Measurements from ENCODE around the gene TRABD.

The TRABD gene

GRCh38 chr22:50186761-50187523 is 1.2 kb downstream of the TRABD start:
- H4K91ac ChIP-seq (ENCODE audit: low read length) = peak overlapping the region; percentile 58
- peaks cover 4 to 13% of the 10 kb centered on the region in 2 experiments for H3K36me3 ChIP-seq (ENCODE audit: control insufficient read depth in 1 of 2, insufficient read depth in 2 of 2, low read depth in 1 of 2, low read length in 2 of 2)
- peaks cover 16% of the 10 kb centered on the region for H3K79me1 ChIP-seq (replicated peaks; ENCODE audit: low read length, poor library complexity, severe bottlenecking)
- H3K4ac ChIP-seq (ENCODE audit: low read depth in 1 of 2, low read length in 2 of 2) = peak overlapping the region in 1 of 2 experiments; percentile 22
- H2BK120ac ChIP-seq (ENCODE audit: low read depth, low read length) = no peak overlapping the region
- peak; percentile 51 for DNase-seq
- no peak overlapping the region for H3K27ac ChIP-seq (ENCODE audit: low read length, poor library complexity, severe bottlenecking)
- H3K9ac ChIP-seq (ENCODE audit: low read length) = peak overlapping the region; percentile 81
- H3K27me3 ChIP-seq (ENCODE audit: control insufficient read depth in 1 of 2, insufficient read depth in 1 of 2, low read length in 2 of 2) = no peaks in the 10 kb centered on the region
- peaks cover 56% of the 10 kb centered on the region for H3K4me1 ChIP-seq (ENCODE audit: control insufficient read depth, insufficient read depth, low read depth, low read length)
- peak overlapping the region; percentile 79 to 84 for H3K4me3 ChIP-seq (ENCODE audit: insufficient read depth in 1 of 2, low read depth in 1 of 2, low read length in 2 of 2)
- no peak overlapping the region for H3K23ac ChIP-seq (ENCODE audit: low read length in 2 of 2)
- no peak overlapping the region for H2BK5ac ChIP-seq (ENCODE audit: low read depth, low read length, poor library complexity, severe bottlenecking)
- WGBS = 43% methylated on average over 26 of the region's 26 CpGs
- H2BK12ac ChIP-seq (ENCODE audit: low read length in 2 of 2) = peak overlapping the region in 1 of 2 experiments; percentile 16
- H2BK15ac ChIP-seq (ENCODE audit: low read depth, poor library complexity, severe bottlenecking) = no peak overlapping the region
- peak overlapping the region; percentile 1 for H4K8ac ChIP-seq (ENCODE audit: low read length)
- no peaks in the 10 kb centered on the region for H3K9me3 ChIP-seq (ENCODE audit: control insufficient read depth, low read length)
- peak overlapping the region; percentile 22 for H2AK5ac ChIP-seq (ENCODE audit: low read length, severe bottlenecking)
- H3K4me2 ChIP-seq (ENCODE audit: low read length, poor library complexity, severe bottlenecking) = peak overlapping the region; percentile 89
- H3K18ac ChIP-seq (ENCODE audit: low read depth in 1 of 2, low read length in 2 of 2) = peak overlapping the region; percentile 22 to 80
- no peak overlapping the region for H2AFZ ChIP-seq (ENCODE audit: low read depth, low read length)
- H3K14ac ChIP-seq (ENCODE audit: low read length in 2 of 2) = no peak overlapping the region

- Histone ChIP-seq H2BK5ac (ENCODE audit: low read depth, low read length, poor library complexity, severe bottlenecking) (no peak overlapping the region), H3K18ac (ENCODE audit: low read depth in 1 of 2, low read length in 2 of 2) (no peak overlapping the region), H3K4me1 (ENCODE audit: control insufficient read depth, insufficient read depth, low read depth, low read length) (peaks cover 62% of the 10 kb centered on the region), H4K8ac (ENCODE audit: low read length) (no peak overlapping the region), H3K9ac (ENCODE audit: low read length) (no peak overlapping the region), H2BK120ac (ENCODE audit: low read depth, low read length) (no peak overlapping the region), H3K79me1 (replicated peaks; ENCODE audit: low read length, poor library complexity, severe bottlenecking) (peaks cover 25% of the 10 kb centered on the region), H3K4me2 (ENCODE audit: low read length, poor library complexity, severe bottlenecking) (no peak overlapping the region), H3K14ac (ENCODE audit: low read length in 2 of 2) (no peak overlapping the region), H2BK12ac (ENCODE audit: low read length in 2 of 2) (no peak overlapping the region), H2BK15ac (ENCODE audit: low read depth, poor library complexity, severe bottlenecking) (no peak overlapping the region), H4K91ac (ENCODE audit: low read length) (no peak overlapping the region), H3K23ac (ENCODE audit: low read length in 2 of 2) (no peak overlapping the region), H3K4ac (ENCODE audit: low read depth in 1 of 2, low read length in 2 of 2) (no peak overlapping the region), H3K27ac (ENCODE audit: low read length, poor library complexity, severe bottlenecking) (no peak overlapping the region), H3K9me3 (ENCODE audit: control insufficient read depth, low read length) (no peaks in the 10 kb centered on the region), H3K4me3 (ENCODE audit: insufficient read depth in 1 of 2, low read depth in 1 of 2, low read length in 2 of 2) (no peak overlapping the region), H3K27me3 (ENCODE audit: control insufficient read depth in 1 of 2, insufficient read depth in 1 of 2, low read length in 2 of 2) (no peaks in the 10 kb centered on the region), H2AFZ (ENCODE audit: low read depth, low read length) (no peak overlapping the region), H2AK5ac (ENCODE audit: low read length, severe bottlenecking) (no peak overlapping the region), H3K36me3 (ENCODE audit: control insufficient read depth in 1 of 2, insufficient read depth in 2 of 2, low read depth in 1 of 2, low read length in 2 of 2) (peaks cover 4 to 27% of the 10 kb centered on the region in 2 experiments)
- no peak for DNase-seq
- 99% methylated on average over 11 of the region's 11 CpGs for WGBS
These were observed 2.6 kb downstream of the TRABD start for GRCh38 chr22:50188356-50188755.

GRCh38 chr22:50189184-50189848 is 3.6 kb downstream of the TRABD start:
- Histone ChIP-seq H3K23ac (ENCODE audit: low read length in 2 of 2) (no peak overlapping the region), H2BK120ac (ENCODE audit: low read depth, low read length) (no peak overlapping the region), H3K4me3 (ENCODE audit: insufficient read depth in 1 of 2, low read depth in 1 of 2, low read length in 2 of 2) (no peak overlapping the region), H3K36me3 (ENCODE audit: control insufficient read depth in 1 of 2, insufficient read depth in 2 of 2, low read depth in 1 of 2, low read length in 2 of 2) (peaks cover 11 to 37% of the 10 kb centered on the region in 2 experiments), H3K4me1 (ENCODE audit: control insufficient read depth, insufficient read depth, low read depth, low read length) (peaks cover 59% of the 10 kb centered on the region), H2AFZ (ENCODE audit: low read depth, low read length) (no peak overlapping the region), H3K14ac (ENCODE audit: low read length in 2 of 2) (no peak overlapping the region), H2BK15ac (ENCODE audit: low read depth, poor library complexity, severe bottlenecking) (no peak overlapping the region), H2BK12ac (ENCODE audit: low read length in 2 of 2) (no peak overlapping the region), H2AK5ac (ENCODE audit: low read length, severe bottlenecking) (no peak overlapping the region), H3K27ac (ENCODE audit: low read length, poor library complexity, severe bottlenecking) (no peak overlapping the region), H3K4ac (ENCODE audit: low read depth in 1 of 2, low read length in 2 of 2) (no peak overlapping the region), H3K79me1 (replicated peaks; ENCODE audit: low read length, poor library complexity, severe bottlenecking) (peaks cover 34% of the 10 kb centered on the region), H2BK5ac (ENCODE audit: low read depth, low read length, poor library complexity, severe bottlenecking) (no peak overlapping the region), H3K9me3 (ENCODE audit: control insufficient read depth, low read length) (no peaks in the 10 kb centered on the region), H4K8ac (ENCODE audit: low read length) (no peak overlapping the region), H3K9ac (ENCODE audit: low read length) (no peak overlapping the region), H3K4me2 (ENCODE audit: low read length, poor library complexity, severe bottlenecking) (no peak overlapping the region), H3K27me3 (ENCODE audit: control insufficient read depth in 1 of 2, insufficient read depth in 1 of 2, low read length in 2 of 2) (no peaks in the 10 kb centered on the region), H3K18ac (ENCODE audit: low read depth in 1 of 2, low read length in 2 of 2) (peak overlapping the region in 1 of 2 experiments; percentile 97), H4K91ac (ENCODE audit: low read length) (peak overlapping the region; percentile 19)
- no peak for DNase-seq
- 96% methylated on average over 19 of the region's 20 CpGs for WGBS

GRCh38 chr22:50189849-50190181 is 4.1 kb downstream of the TRABD start:
- Histone ChIP-seq H3K27me3 (ENCODE audit: control insufficient read depth in 1 of 2, insufficient read depth in 1 of 2, low read length in 2 of 2) (no peaks in the 10 kb centered on the region), H2BK12ac (ENCODE audit: low read length in 2 of 2) (peak overlapping the region in 1 of 2 experiments; percentile 88), H2AFZ (ENCODE audit: low read depth, low read length) (no peak overlapping the region), H3K18ac (ENCODE audit: low read depth in 1 of 2, low read length in 2 of 2) (peak overlapping the region; percentile 87 to 97), H3K9me3 (ENCODE audit: control insufficient read depth, low read length) (no peaks in the 10 kb centered on the region), H3K4me1 (ENCODE audit: control insufficient read depth, insufficient read depth, low read depth, low read length) (peaks cover 55% of the 10 kb centered on the region), H3K23ac (ENCODE audit: low read length in 2 of 2) (no peak overlapping the region), H3K14ac (ENCODE audit: low read length in 2 of 2) (peak overlapping the region in 1 of 2 experiments; percentile 37), H3K79me1 (replicated peaks; ENCODE audit: low read length, poor library complexity, severe bottlenecking) (peaks cover 37% of the 10 kb centered on the region), H2BK120ac (ENCODE audit: low read depth, low read length) (peak overlapping the region; percentile 80), H3K4me2 (ENCODE audit: low read length, poor library complexity, severe bottlenecking) (peak overlapping the region; percentile 84), H4K91ac (ENCODE audit: low read length) (peak overlapping the region; percentile 81), H4K8ac (ENCODE audit: low read length) (peak overlapping the region; percentile 54), H3K27ac (ENCODE audit: low read length, poor library complexity, severe bottlenecking) (peak overlapping the region; percentile 90), H2AK5ac (ENCODE audit: low read length, severe bottlenecking) (no peak overlapping the region), H3K4me3 (ENCODE audit: insufficient read depth in 1 of 2, low read depth in 1 of 2, low read length in 2 of 2) (peak overlapping the region; percentile 41 to 76), H2BK15ac (ENCODE audit: low read depth, poor library complexity, severe bottlenecking) (no peak overlapping the region), H3K4ac (ENCODE audit: low read depth in 1 of 2, low read length in 2 of 2) (peak overlapping the region; percentile 68 to 88), H3K36me3 (ENCODE audit: control insufficient read depth in 1 of 2, insufficient read depth in 2 of 2, low read depth in 1 of 2, low read length in 2 of 2) (peaks cover 16 to 42% of the 10 kb centered on the region in 2 experiments), H3K9ac (ENCODE audit: low read length) (peak overlapping the region; percentile 78), H2BK5ac (ENCODE audit: low read depth, low read length, poor library complexity, severe bottlenecking) (no peak overlapping the region)
- WGBS = 55% methylated on average over 4 of the region's 4 CpGs
- no peak for DNase-seq

Data from mesenchymal stem cell (in vitro differentiated cells and primary cell).